ENCODE results near the gene DPY19L2.
"Not testable (repeated sequence)": the region's sequence is repeated elsewhere in the genome, so short reads cannot be mapped to it uniquely, and the experiment has no call there.

The DPY19L2 gene

GRCh38 chr12:63529641-63530040, 138.7 kb downstream of the DPY19L2 start:
- DNase-seq (ENCODE audit: low read depth), result not testable (repeated sequence)

- DNase-seq (ENCODE audit: low read depth), result no peak
Measured at GRCh38 chr12:63525831-63526230, 142.5 kb downstream of the DPY19L2 start.

GRCh38 chr12:63521706-63522105, 146.6 kb downstream of the DPY19L2 start:
- DNase-seq (ENCODE audit: low read depth), result no peak

Data from fibroblast of gingiva (primary cell).